NB4 (cell line): ENCODE measurements around the gene INPP5F.

ENCODE experiments used
- DNase-seq: peaks from one replicate; pipeline ENCODE4 v3.0.0; 2010; ENCODE audit warnings: low read depth
- H3K4me3 ChIP-seq: one replicate; pipeline ENCODE4 v1.5.1; 2011; ENCODE audit warnings: mild to moderate bottlenecking, low read depth, low read length, moderate library complexity
- CTCF ChIP-seq: IDR thresholded peaks from one replicate; pipeline ENCODE4 v1.5.1; 2012; ENCODE audit warnings: low read depth, low read length
- MAX ChIP-seq: IDR thresholded peaks from 2 replicates; pipeline ENCODE4 v1.6.1; 2011; ENCODE audit warnings: low read depth, low read length
- MYC ChIP-seq: IDR thresholded peaks from 2 replicates; pipeline ENCODE4 v1.6.1; 2011; ENCODE audit warnings: low read depth, low read length
- POLR2A ChIP-seq: IDR thresholded peaks from 2 replicates; pipeline ENCODE4 v1.6.1; 2011; ENCODE audit warnings: mild to moderate bottlenecking; ENCODE audit not compliant: insufficient read length; ENCODE audit errors: extremely low read depth

INPP5F gene

GRCh38 chr10:119817991-119818888, 92.4 kb downstream of the INPP5F start:
- no peak for DNase-seq
- no peak overlapping the region for H3K4me3 ChIP-seq
- no peak for TF ChIP-seq MYC
- no peak for TF ChIP-seq MAX
- TF ChIP-seq POLR2A: no peak
- no peak for TF ChIP-seq CTCF

- TF ChIP-seq POLR2A (no peak), MAX (no peak), MYC (no peak), CTCF (no peak)
- H3K4me3 ChIP-seq: no peak overlapping the region
- DNase-seq: no peak
Measured at GRCh38 chr10:119818889-119819270, 93.0 kb downstream of the INPP5F start.

GRCh38 chr10:119821182-119821581, 95.3 kb downstream of the INPP5F start:
- TF ChIP-seq POLR2A: no peak
- no peak for TF ChIP-seq MYC
- no peak for TF ChIP-seq CTCF
- TF ChIP-seq MAX: no peak
- H3K4me3 ChIP-seq: no peak overlapping the region
- no peak for DNase-seq

- TF ChIP-seq MYC: no peak
- TF ChIP-seq CTCF: no peak
- TF ChIP-seq MAX: no peak
- no peak for TF ChIP-seq POLR2A
- no peak for DNase-seq
- no peak overlapping the region for H3K4me3 ChIP-seq
Measured at GRCh38 chr10:119824299-119824698, 98.4 kb downstream of the INPP5F start.

- TF ChIP-seq MYC (no peak), MAX (no peak), POLR2A (no peak), CTCF (no peak)
- DNase-seq: no peak
- no peak overlapping the region for H3K4me3 ChIP-seq
Measured at GRCh38 chr10:119826771-119827170, 100.9 kb downstream of the INPP5F start.

- H3K4me3 ChIP-seq: no peak overlapping the region
- TF ChIP-seq MYC (no peak), POLR2A (no peak), CTCF (no peak), MAX (no peak)
- DNase-seq: no peak
Measured at GRCh38 chr10:119827430-119827829, 101.6 kb downstream of the INPP5F start.
